DND-41 (cell line): ENCODE results near the gene CFAP43.

Source experiments
- ATAC-seq: fragments of 200-7000 bp; cut with Tn5 transposase; 3 replicates; pipeline ENCODE4 v1.9.1; 2021; ENCODE audit warnings: low read depth; ENCODE audit not compliant: insufficient read depth
- DNase-seq: peaks from one replicate; pipeline ENCODE4 v3.0.0-alpha.2; 2020
- H2AFZ ChIP-seq: 2 replicates; pipeline ENCODE4 v1.6.0; 2012; ENCODE audit warnings: low read depth, low read length
- H3K27ac ChIP-seq: 2 replicates; pipeline ENCODE4 v1.5.1; 2012; ENCODE audit warnings: low read length, inconsistent platforms
- H3K27me3 ChIP-seq: fragments of 200-600 bp; sonication (generic); 2 replicates; pipeline ENCODE4 v1.6.0; 2012; ENCODE audit warnings: low read length, mild to moderate bottlenecking, inconsistent platforms; ENCODE audit not compliant: insufficient read depth, poor library complexity
- H3K36me3 ChIP-seq: 2 replicates; pipeline ENCODE4 v1.5.1; 2012; ENCODE audit warnings: low read length, inconsistent platforms; ENCODE audit not compliant: insufficient read depth
- H3K4me1 ChIP-seq: 2 replicates; pipeline ENCODE4 v1.5.1; 2012; ENCODE audit warnings: mild to moderate bottlenecking, low read length; ENCODE audit not compliant: insufficient read depth
- H3K4me2 ChIP-seq: 2 replicates; pipeline ENCODE4 v1.6.0; 2012; ENCODE audit warnings: mild to moderate bottlenecking, moderate library complexity, low read length, inconsistent platforms; ENCODE audit not compliant: insufficient read depth
- H3K4me3 ChIP-seq, 2 experiments: fragments of 200-600 bp in 1 of 2; shearing (Covaris generic) in 1 of 2; 2 replicates each; pipeline ENCODE4 v1.5.1; 2012 to 2016; ENCODE audit warnings: inconsistent platforms in 2 of 2, low read length in 2 of 2, mild to moderate bottlenecking in 2 of 2, low read depth in 1 of 2, moderate library complexity in 1 of 2
- H3K79me2 ChIP-seq: 2 replicates; pipeline ENCODE4 v1.6.0; 2012; ENCODE audit warnings: low read length, inconsistent platforms; ENCODE audit not compliant: insufficient read depth
- H3K9ac ChIP-seq: 2 replicates; pipeline ENCODE4 v1.6.0; 2012; ENCODE audit warnings: low read depth, mild to moderate bottlenecking, inconsistent platforms, low read length, moderate library complexity
- H3K9me3 ChIP-seq: 2 replicates; pipeline ENCODE4 v1.5.1; 2012; ENCODE audit warnings: low read length, moderate library complexity, mild to moderate bottlenecking, inconsistent platforms; ENCODE audit not compliant: insufficient read depth, severe bottlenecking
- H4K20me1 ChIP-seq: 2 replicates; pipeline ENCODE4 v1.6.0; 2012; ENCODE audit warnings: low read length; ENCODE audit not compliant: insufficient read depth
- CTCF ChIP-seq: IDR thresholded peaks from 2 replicates; pipeline ENCODE4 v1.5.1; 2012; ENCODE audit warnings: borderline replicate concordance, low read length, moderate library complexity, mild to moderate bottlenecking; ENCODE audit not compliant: poor library complexity, severe bottlenecking; ENCODE audit errors: extremely low read depth
- EZH2 ChIP-seq: IDR thresholded peaks from 3 replicates; pipeline ENCODE4 v1.6.1; 2012; ENCODE audit warnings: borderline replicate concordance, low read depth, mild to moderate bottlenecking, moderate library complexity, low read length, inconsistent platforms; ENCODE audit not compliant: severe bottlenecking

CFAP43 gene

GRCh38 chr10:104232613-104233102 lies 494 bp upstream of the CFAP43 start:
- DNase-seq = no peak
- no peaks in the 10 kb centered on the region for H4K20me1 ChIP-seq
- no peaks in the 10 kb centered on the region for H3K79me2 ChIP-seq
- no peak for ATAC-seq
- H3K27me3 ChIP-seq = no peaks in the 10 kb centered on the region
- no peaks in the 10 kb centered on the region for H3K36me3 ChIP-seq
- no peak overlapping the region for H3K4me3 ChIP-seq
- H2AFZ ChIP-seq = no peak overlapping the region
- H3K27ac ChIP-seq = no peak overlapping the region
- H3K9me3 ChIP-seq = peaks cover 13% of the 10 kb centered on the region
- H3K4me1 ChIP-seq = no peaks in the 10 kb centered on the region
- TF ChIP-seq CTCF = no peak
- TF ChIP-seq EZH2 = no peak
- H3K9ac ChIP-seq = no peak overlapping the region
- H3K4me2 ChIP-seq = no peak overlapping the region

GRCh38 chr10:104230490-104230889 lies 1.7 kb downstream of the CFAP43 start:
- H3K9me3 ChIP-seq = peaks cover 13% of the 10 kb centered on the region
- no peak overlapping the region for H3K4me2 ChIP-seq
- no peaks in the 10 kb centered on the region for H3K36me3 ChIP-seq
- H4K20me1 ChIP-seq = no peaks in the 10 kb centered on the region
- H3K4me1 ChIP-seq = no peaks in the 10 kb centered on the region
- no peak overlapping the region for H3K27ac ChIP-seq
- DNase-seq (no peak), ATAC-seq (no peak)
- H3K79me2 ChIP-seq = no peaks in the 10 kb centered on the region
- TF ChIP-seq CTCF (no peak), EZH2 (no peak)
- H3K27me3 ChIP-seq = no peaks in the 10 kb centered on the region
- no peak overlapping the region for H2AFZ ChIP-seq
- H3K9ac ChIP-seq = no peak overlapping the region
- no peak overlapping the region for H3K4me3 ChIP-seq

- no peak for TF ChIP-seq EZH2
- TF ChIP-seq CTCF = no peak
- Histone ChIP-seq H2AFZ (no peak overlapping the region), H4K20me1 (no peaks in the 10 kb centered on the region), H3K27ac (no peak overlapping the region), H3K9me3 (no peaks in the 10 kb centered on the region), H3K79me2 (no peaks in the 10 kb centered on the region), H3K9ac (no peak overlapping the region), H3K4me3 (no peak overlapping the region), H3K4me2 (no peak overlapping the region), H3K4me1 (no peaks in the 10 kb centered on the region), H3K27me3 (peaks cover 5% of the 10 kb centered on the region), H3K36me3 (no peaks in the 10 kb centered on the region)
- ATAC-seq (no peak), DNase-seq (no peak)
Observed at GRCh38 chr10:104223304-104223703, 8.9 kb downstream of the CFAP43 start.

GRCh38 chr10:104220522-104220921 lies 11.6 kb downstream of the CFAP43 start:
- Histone ChIP-seq H3K79me2 (no peaks in the 10 kb centered on the region), H3K9ac (no peak overlapping the region), H3K4me2 (no peak overlapping the region), H3K9me3 (no peaks in the 10 kb centered on the region), H2AFZ (no peak overlapping the region), H3K36me3 (no peaks in the 10 kb centered on the region), H4K20me1 (no peaks in the 10 kb centered on the region), H3K4me3 (no peak overlapping the region), H3K27ac (no peak overlapping the region), H3K4me1 (no peaks in the 10 kb centered on the region), H3K27me3 (peaks cover 8% of the 10 kb centered on the region)
- ATAC-seq = no peak
- TF ChIP-seq CTCF (no peak), EZH2 (no peak)
- no peak for DNase-seq
